HL-60 (cell line): Measurements from ENCODE around the gene FERMT3.

Experiments
- CTCF ChIP-seq: IDR thresholded peaks from one replicate; pipeline ENCODE4 v1.5.1; 2011; ENCODE audit warnings: low read length, control low read depth, inconsistent platforms; ENCODE audit not compliant: insufficient read depth
- GABPA ChIP-seq: IDR thresholded peaks from 2 replicates; pipeline ENCODE4 v1.6.1; 2012; ENCODE audit warnings: low read depth
- POLR2AphosphoS5 ChIP-seq: IDR thresholded peaks from 2 replicates; pipeline ENCODE4 v1.6.1; 2012; ENCODE audit warnings: low read depth
- REST ChIP-seq: IDR thresholded peaks from 2 replicates; pipeline ENCODE4 v1.6.1; 2012; ENCODE audit warnings: low read depth; ENCODE audit not compliant: insufficient replicate concordance
- SPI1 ChIP-seq: IDR thresholded peaks from 2 replicates; pipeline ENCODE4 v1.6.1; 2012; ENCODE audit warnings: low read depth, mild to moderate bottlenecking, borderline replicate concordance

GRCh38 chr11:64258356-64258755 lies 51.8 kb downstream of the FERMT3 start:
- TF ChIP-seq CTCF (no peak), POLR2AphosphoS5 (no peak), REST (no peak), GABPA (no peak), SPI1 (no peak)
